ENCODE data around the gene DOP1B.
"Not testable (repeated sequence)": the region's sequence is repeated elsewhere in the genome, so short reads cannot be mapped to it uniquely, and the experiment has no call there.

DOP1B gene

GRCh38 chr21:36156815-36157670 is at the start of gene DOP1B:
Gene DOP1B (plus strand): TSS chr21:36156824. CDS start chr21:36164734, 7,910 bp downstream.
- peak; percentile 28 for DNase-seq (ENCODE audit: low spot score)

GRCh38 chr21:36109868-36110267 is 46.8 kb upstream of the DOP1B start:
- no peak for DNase-seq (ENCODE audit: low spot score)

DNA sequence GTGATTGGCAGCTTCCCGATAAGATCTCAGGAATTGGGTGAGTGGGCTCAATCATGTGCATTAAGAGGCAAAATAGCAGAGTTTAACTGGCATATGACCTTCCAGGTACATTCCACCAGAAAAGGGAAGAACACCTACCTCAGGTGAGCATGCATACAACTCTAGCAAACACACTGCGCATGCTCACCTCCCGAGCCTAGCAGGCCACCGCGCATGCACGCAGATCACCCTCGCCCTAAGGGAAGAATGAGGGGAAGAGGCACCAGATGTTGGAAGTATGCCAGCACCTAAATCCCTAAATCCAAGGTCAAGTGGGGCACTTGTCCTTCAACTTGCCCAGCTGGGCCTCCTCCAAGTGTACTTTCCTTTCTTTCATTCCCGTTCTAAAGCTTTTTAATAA is 45.4 kb upstream of the DOP1B start:
- no peak for DNase-seq (ENCODE audit: low spot score)

GRCh38 chr21:36113647-36114428 is 42.8 kb upstream of the DOP1B start:
- no peak for DNase-seq (ENCODE audit: low spot score)

DNA sequence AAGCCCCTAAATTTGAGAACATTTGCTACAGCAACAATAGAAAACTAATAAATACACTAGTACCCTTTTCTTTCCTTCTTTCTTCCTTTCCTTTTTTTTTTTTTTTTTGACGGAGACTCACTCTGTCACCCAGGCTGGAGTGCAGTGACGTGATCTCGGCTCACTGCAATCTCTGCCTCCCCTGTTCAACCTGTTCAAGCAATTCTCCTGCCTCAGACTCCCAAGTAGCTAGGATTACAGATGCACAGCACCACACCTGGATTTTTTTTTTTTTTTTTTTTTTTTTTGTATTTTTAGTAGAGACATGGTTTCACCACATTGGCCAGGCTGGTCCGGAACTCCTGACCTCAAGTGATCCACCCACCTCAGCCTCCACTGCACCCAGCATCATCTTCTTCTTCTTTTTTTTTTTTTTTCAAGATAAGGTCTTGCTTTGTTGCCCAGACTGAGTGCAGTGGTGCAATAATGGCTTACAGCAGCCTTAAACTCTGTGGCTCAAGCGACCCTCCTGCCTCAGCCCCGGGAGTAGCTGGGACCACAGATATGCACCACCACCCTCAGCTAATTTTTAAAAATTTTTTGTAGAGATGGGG is 41.4 kb upstream of the DOP1B start:
- DNase-seq (ENCODE audit: low spot score) = no peak

DNA sequence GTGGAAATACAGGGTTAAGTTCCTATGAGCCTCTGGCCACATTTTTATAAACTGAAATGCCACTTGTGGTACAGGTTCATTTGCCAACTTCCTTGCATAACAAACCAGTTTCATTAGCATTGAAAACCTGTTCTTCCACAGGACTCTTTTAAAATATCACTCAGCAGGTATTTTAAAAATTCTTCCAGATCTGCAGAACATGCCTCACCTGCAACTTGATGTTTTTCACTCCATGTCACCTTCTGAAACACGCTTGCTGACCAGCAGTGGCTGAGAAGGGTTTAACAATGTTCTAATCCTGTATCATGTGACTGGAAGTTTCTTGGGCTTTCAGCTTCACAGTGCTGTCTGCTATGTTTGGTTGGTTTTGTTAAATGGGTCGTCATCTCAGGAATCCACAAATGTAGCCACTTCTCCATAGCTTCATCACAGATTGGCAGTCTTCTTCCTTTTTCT is 39.3 kb upstream of the DOP1B start:
- DNase-seq (ENCODE audit: low spot score) = no peak

- no peak for DNase-seq (ENCODE audit: low spot score)
These were observed 36.2 kb upstream of the DOP1B start for GRCh38 chr21:36120304-36120888.

DNA sequence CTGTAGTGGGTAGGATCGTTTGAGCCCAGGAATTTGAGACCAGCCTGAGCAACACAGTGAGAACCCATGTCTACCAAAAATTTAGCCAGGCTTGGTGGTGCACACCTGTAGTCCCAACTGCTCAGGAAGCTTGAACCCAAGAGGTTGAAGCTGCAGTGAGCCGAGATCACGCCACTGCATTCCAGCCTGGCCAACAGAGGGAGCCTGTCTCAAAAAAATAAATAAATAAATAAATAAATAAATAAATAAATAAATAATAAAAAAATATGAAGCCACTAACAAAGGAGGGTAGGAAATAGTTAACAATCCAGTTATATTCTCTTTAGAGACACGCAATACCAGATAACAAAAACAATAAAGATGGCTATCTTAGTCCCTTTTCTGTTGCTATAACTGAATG is 33.6 kb upstream of the DOP1B start:
- DNase-seq (ENCODE audit: low spot score) = no peak

GRCh38 chr21:36124395-36124794 is 32.2 kb upstream of the DOP1B start:
- no peak for DNase-seq (ENCODE audit: low spot score)

GRCh38 chr21:36125512-36126207 is 31.0 kb upstream of the DOP1B start:
- peak; percentile 41 for DNase-seq (ENCODE audit: low spot score)

DNA sequence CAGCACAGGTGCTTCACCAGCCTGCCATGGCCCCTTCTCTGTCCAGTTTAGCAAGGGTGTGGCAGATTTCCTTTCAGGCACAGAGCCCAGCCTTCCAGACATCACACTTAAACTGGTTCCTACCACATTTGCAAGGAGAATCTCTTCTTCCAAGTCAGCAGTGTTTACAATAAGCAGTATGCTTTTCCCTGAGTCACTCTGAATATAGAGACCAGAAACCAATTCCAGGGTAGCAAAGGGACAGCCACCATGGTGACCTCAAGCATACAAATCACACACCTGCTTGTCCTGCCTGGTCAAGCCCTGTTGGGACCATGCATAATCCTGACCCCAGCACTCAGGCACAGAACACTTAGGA is 30.4 kb upstream of the DOP1B start:
- no peak for DNase-seq (ENCODE audit: low spot score)

GRCh38 chr21:36126621-36127110 is 30.0 kb upstream of the DOP1B start:
- DNase-seq (ENCODE audit: low spot score) = no peak

DNA sequence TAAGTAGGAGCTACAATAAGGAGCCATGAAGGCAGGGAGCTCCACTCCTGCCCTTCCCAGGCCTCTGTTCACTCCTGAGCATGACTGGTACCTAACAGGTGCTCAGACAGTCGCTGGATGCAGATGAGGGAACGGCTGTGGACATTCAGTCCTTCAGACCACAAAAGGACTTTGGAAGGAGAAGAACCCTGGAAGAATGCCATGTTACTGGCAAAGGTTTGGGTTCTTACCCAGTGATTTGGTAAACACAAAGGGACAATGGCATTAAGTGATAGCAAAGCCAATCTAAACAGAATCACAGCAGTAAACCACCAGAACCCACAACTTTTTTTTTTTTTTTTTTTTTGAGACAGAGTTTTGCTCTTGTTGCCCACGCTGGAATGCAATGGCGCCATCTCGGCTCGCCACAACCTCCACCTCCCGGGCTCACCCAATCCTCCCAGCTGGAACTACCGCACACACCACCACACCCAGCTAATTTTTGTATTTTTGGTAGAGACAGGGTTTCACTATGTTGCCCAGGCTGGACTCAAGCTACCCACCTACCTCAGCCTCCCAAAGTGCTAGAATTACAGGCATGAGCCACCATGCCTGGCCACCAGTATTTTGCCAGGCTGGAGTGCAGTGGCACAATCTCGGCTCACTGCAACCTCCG is 29.2 kb upstream of the DOP1B start:
- DNase-seq (ENCODE audit: low spot score) = no peak

- DNase-seq (ENCODE audit: low spot score) = no peak
These were observed 28.6 kb upstream of the DOP1B start for GRCh38 chr21:36127977-36128376.

GRCh38 chr21:36129219-36129618 is 27.4 kb upstream of the DOP1B start:
- no peak for DNase-seq (ENCODE audit: low spot score)

DNA sequence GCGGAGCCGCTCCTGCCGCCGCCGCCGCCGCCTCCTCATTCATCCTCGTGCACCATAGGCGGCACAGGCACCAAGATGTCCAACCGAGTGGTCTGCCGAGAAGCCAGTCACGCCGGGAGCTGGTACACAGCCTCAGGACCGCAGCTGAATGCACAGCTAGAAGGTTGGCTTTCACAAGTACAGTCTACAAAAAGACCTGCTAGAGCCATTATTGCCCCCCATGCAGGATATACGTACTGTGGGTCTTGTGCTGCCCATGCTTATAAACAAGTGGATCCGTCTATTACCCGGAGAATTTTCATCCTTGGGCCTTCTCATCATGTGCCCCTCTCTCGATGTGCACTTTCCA is 26.2 kb upstream of the DOP1B start:
- not testable (repeated sequence) for DNase-seq (ENCODE audit: low spot score)

DNA sequence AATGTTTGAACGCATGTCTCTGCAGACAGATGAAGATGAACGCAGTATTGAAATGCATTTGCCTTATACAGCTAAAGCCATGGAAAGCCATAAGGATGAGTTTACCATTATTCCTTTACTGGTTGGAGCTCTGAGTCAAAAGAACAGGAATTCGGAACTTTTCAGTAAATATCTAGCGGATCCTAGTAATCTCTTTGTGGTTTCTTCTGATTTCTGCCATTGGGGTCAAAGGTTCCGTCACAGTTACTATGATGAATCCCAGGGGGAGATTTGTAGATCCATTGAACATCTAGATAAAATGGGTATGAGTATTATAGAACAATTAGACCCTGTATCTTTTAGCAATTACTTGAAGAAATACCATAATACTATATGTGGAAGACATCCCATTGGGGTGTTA is 25.8 kb upstream of the DOP1B start:
- DNase-seq (ENCODE audit: low spot score) = not testable (repeated sequence)

- DNase-seq (ENCODE audit: low spot score) = no peak
These were observed 23.9 kb upstream of the DOP1B start for GRCh38 chr21:36132696-36133095.

GRCh38 chr21:36134803-36135390 is 21.7 kb upstream of the DOP1B start, which contains the start of gene CBR3:
Gene CBR3 (plus strand): TSS chr21:36135079. CDS start chr21:36135193, 114 bp downstream.
- no peak for DNase-seq (ENCODE audit: low spot score)

DNA sequence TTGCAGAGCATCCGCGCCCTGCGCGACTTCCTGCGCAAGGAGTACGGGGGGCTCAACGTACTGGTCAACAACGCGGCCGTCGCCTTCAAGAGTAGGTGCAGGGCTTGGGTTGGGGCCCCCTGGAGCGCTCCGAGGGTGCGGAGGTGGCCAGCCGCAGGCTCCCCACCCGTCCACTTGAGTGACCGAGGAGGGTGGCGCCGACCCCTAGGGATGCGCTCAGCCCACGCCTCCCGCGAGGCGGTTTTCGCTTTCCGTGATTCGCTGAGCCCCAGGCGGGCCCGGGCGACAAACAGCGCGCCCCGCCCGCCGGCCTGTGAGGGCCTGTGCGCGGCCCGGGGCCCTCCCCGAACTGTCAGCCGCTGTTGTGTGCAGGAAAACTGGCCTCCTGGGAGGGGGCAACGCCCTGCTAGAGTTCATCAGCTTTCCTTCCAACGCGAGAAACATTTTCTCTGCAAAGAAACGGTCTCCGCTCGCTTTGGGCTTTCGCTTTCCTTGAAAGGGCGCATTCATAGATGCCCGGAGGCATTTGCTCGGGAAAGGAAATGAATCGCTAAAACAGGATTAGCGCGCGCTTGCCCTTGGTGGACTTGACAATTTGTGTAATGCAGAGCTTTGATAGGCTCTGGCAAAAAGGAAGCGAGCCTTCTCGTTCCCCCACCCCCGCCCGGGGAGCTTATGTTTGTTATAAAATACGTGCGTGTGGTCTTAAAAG is 21.1 kb upstream of the DOP1B start:
- peak; percentile 49 for DNase-seq (ENCODE audit: low spot score)

All from HuH-7.5 (cell line).